GM19193 (cell line): ENCODE data around the gene KAZN.

Source experiments
- POLR2A ChIP-seq: IDR thresholded peaks from 4 replicates; pipeline ENCODE4 v1.6.1; 2011; ENCODE audit not compliant: insufficient read depth, insufficient read length; ENCODE audit errors: extremely low read depth

KAZN gene

GRCh38 chr1:14599800-14600199 is 1.3 kb downstream of the KAZN start:
- no peak for TF ChIP-seq POLR2A

GRCh38 chr1:14600405-14601112 is 2.1 kb downstream of the KAZN start:
- TF ChIP-seq POLR2A, result no peak

- TF ChIP-seq POLR2A, result no peak
Observed at GRCh38 chr1:14602136-14602535, 3.7 kb downstream of the KAZN start.

- no peak for TF ChIP-seq POLR2A
Observed at GRCh38 chr1:14603645-14604044, 5.2 kb downstream of the KAZN start.

- TF ChIP-seq POLR2A, result no peak
Observed at GRCh38 chr1:14604414-14604813, 5.9 kb downstream of the KAZN start.

GRCh38 chr1:14605945-14606344 is 7.5 kb downstream of the KAZN start:
- no peak for TF ChIP-seq POLR2A

- TF ChIP-seq POLR2A, result no peak
Observed at GRCh38 chr1:14606632-14607031, 8.1 kb downstream of the KAZN start.

GRCh38 chr1:14607295-14607694 is 8.8 kb downstream of the KAZN start:
- no peak for TF ChIP-seq POLR2A

GRCh38 chr1:14608308-14608707 is 9.8 kb downstream of the KAZN start:
- TF ChIP-seq POLR2A, result no peak

- no peak for TF ChIP-seq POLR2A
Observed at GRCh38 chr1:14610761-14611160, 12.3 kb downstream of the KAZN start.

- no peak for TF ChIP-seq POLR2A
Observed at GRCh38 chr1:14611792-14612191, 13.3 kb downstream of the KAZN start.

GRCh38 chr1:14612256-14612655 is 13.8 kb downstream of the KAZN start:
- TF ChIP-seq POLR2A, result no peak

GRCh38 chr1:14613926-14614325 is 15.4 kb downstream of the KAZN start:
- no peak for TF ChIP-seq POLR2A

- no peak for TF ChIP-seq POLR2A
Observed at GRCh38 chr1:14614341-14614740, 15.9 kb downstream of the KAZN start.

GRCh38 chr1:14615549-14616218 is 17.2 kb downstream of the KAZN start:
- TF ChIP-seq POLR2A, result no peak

- no peak for TF ChIP-seq POLR2A
Observed at GRCh38 chr1:14616632-14617396, 18.3 kb downstream of the KAZN start.
